Activated T-cell treated with anti-CD3 and anti-CD28 coated beads, Interleukin-2, amount 50 U/mL, for 72 hours (primary cell): ENCODE data around the gene NUP62. TPM values are rescaled to one million over a fixed set of nuclear protein-coding genes. Genes with fewer than 3 reads are reported as not detected.
A peak's percentile ranks its signal among the peaks of the same experiment; 100 is the strongest.

Source experiments
- ATAC-seq, 2 donors: fragments of 150-1000 bp; cut with Tn5 transposase; replicated peaks in 1 of 2; 2 replicates each; pipeline ENCODE4 v1.10.0; 2021; ENCODE audit warnings: moderate library complexity in 2 of 2, mild to moderate bottlenecking in 1 of 2
- DNase-seq, 2 donors: peaks; one replicate each; pipeline ENCODE4 v3.0.0; 2021 to 2022; ENCODE audit warnings: mixed read lengths in 1 of 2
- H3K27ac Mint-ChIP-seq: one replicate; pipeline ENCODE4 v1.8.0; 2022; ENCODE audit warnings: mild to moderate bottlenecking, moderate library complexity, mixed read lengths
- H3K27me3 Mint-ChIP-seq: one replicate; pipeline ENCODE4 v1.8.0; 2022; ENCODE audit warnings: low read depth, mixed read lengths
- H3K36me3 Mint-ChIP-seq, 2 donors: one replicate each; pipeline ENCODE4 v1.8.0; 2022; ENCODE audit warnings: mixed read lengths in 2 of 2, mild to moderate bottlenecking in 1 of 2; ENCODE audit not compliant: insufficient read depth in 2 of 2
- H3K4me1 Mint-ChIP-seq: one replicate; pipeline ENCODE4 v1.8.0; 2022; ENCODE audit warnings: low read depth, mixed read lengths
- H3K4me3 Mint-ChIP-seq, 2 donors: one replicate each; pipeline ENCODE4 v1.8.0; 2022; ENCODE audit warnings: mild to moderate bottlenecking in 2 of 2, mixed read lengths in 2 of 2, moderate library complexity in 2 of 2
- H3K9me3 Mint-ChIP-seq, 2 donors: one replicate each; pipeline ENCODE4 v1.8.0; 2022; ENCODE audit warnings: mixed read lengths in 2 of 2
- total RNA-seq, 2 donors: library from RNA; stranded (reverse); gene quantifications; one replicate each; pipeline ENCODE4 v1.2.3, GENCODE V29; 2022

NUP62 gene
- total RNA-seq, 2 donors from 2014 or later: 135 to 139 TPM

- Mint-ChIP-seq H3K4me3 (no peak within 1 kb of the TSS), H3K4me1 (peaks cover 46% of the 10 kb centered on the region), H3K27me3 (no peaks in the 10 kb centered on the region), H3K9me3 (no peaks in the 10 kb centered on the region), H3K27ac (peak within 1 kb of the TSS; percentile 92), H3K36me3 (peaks cover 10 to 13% of the 10 kb centered on the region in 2 donors)
- DNase-seq (peak; percentile 92 to 93), ATAC-seq (peak; percentile 56 to 62)
Observed at GRCh38 chr19:49866933-49867782, 62.1 kb downstream of the NUP62 start, which contains the start of gene PNKP. Gene PNKP, minus strand, starts transcription at chr19:49867576. Its CDS starts 372 bp downstream, at chr19:49867204.

GRCh38 chr19:49864890-49865289, 64.4 kb downstream of the NUP62 start:
- Mint-ChIP-seq H3K36me3 (peaks cover 12 to 13% of the 10 kb centered on the region in 2 donors), H3K4me3 (no peak overlapping the region), H3K9me3 (no peaks in the 10 kb centered on the region), H3K27ac (no peak overlapping the region), H3K4me1 (peaks cover 33% of the 10 kb centered on the region), H3K27me3 (no peaks in the 10 kb centered on the region)
- DNase-seq: no peak
- no peak for ATAC-seq

- no peak for DNase-seq
- Mint-ChIP-seq H3K27ac (no peak overlapping the region), H3K27me3 (no peaks in the 10 kb centered on the region), H3K4me1 (peaks cover 33% of the 10 kb centered on the region), H3K4me3 (no peak overlapping the region), H3K9me3 (no peaks in the 10 kb centered on the region), H3K36me3 (peaks cover 12 to 13% of the 10 kb centered on the region in 2 donors)
- no peak for ATAC-seq
Observed at GRCh38 chr19:49863935-49864320, 65.4 kb downstream of the NUP62 start.

GRCh38 chr19:49863254-49863934, 65.9 kb downstream of the NUP62 start:
- Mint-ChIP-seq H3K4me3 (no peak overlapping the region), H3K36me3 (peaks cover 12 to 13% of the 10 kb centered on the region in 2 donors)

GRCh38 chr19:49862391-49863253, 66.7 kb downstream of the NUP62 start:
- Mint-ChIP-seq H3K4me3 (no peak overlapping the region), H3K36me3 (peaks cover 12 to 13% of the 10 kb centered on the region in 2 donors), H3K27me3 (no peaks in the 10 kb centered on the region), H3K27ac (no peak overlapping the region), H3K9me3 (no peaks in the 10 kb centered on the region), H3K4me1 (peaks cover 33% of the 10 kb centered on the region)
- DNase-seq (no peak), ATAC-seq (no peak)

More at GRCh38 chr19:49863254-49863934, 65.9 kb downstream of the NUP62 start:
- ATAC-seq (no peak), DNase-seq (no peak)
- Mint-ChIP-seq H3K4me1 (peaks cover 33% of the 10 kb centered on the region), H3K9me3 (no peaks in the 10 kb centered on the region), H3K27me3 (no peaks in the 10 kb centered on the region), H3K27ac (no peak overlapping the region)

GRCh38 chr19:49861541-49862378, 67.5 kb downstream of the NUP62 start:
- Mint-ChIP-seq H3K4me3 (no peak overlapping the region), H3K27me3 (no peaks in the 10 kb centered on the region), H3K9me3 (no peaks in the 10 kb centered on the region), H3K27ac (no peak overlapping the region), H3K4me1 (peaks cover 30% of the 10 kb centered on the region), H3K36me3 (peaks cover 11 to 12% of the 10 kb centered on the region in 2 donors)
- no peak for ATAC-seq
- no peak for DNase-seq

GRCh38 chr19:49861107-49861506, 68.2 kb downstream of the NUP62 start:
- peaks cover 24% of the 10 kb centered on the region for H3K4me1 Mint-ChIP-seq
- DNase-seq (no peak), ATAC-seq (no peak)
- no peaks in the 10 kb centered on the region for H3K27me3 Mint-ChIP-seq
- no peak overlapping the region for H3K4me3 Mint-ChIP-seq
- H3K9me3 Mint-ChIP-seq: no peaks in the 10 kb centered on the region
- no peak overlapping the region for H3K27ac Mint-ChIP-seq
- peaks cover 7 to 12% of the 10 kb centered on the region in 2 donors for H3K36me3 Mint-ChIP-seq

- Mint-ChIP-seq H3K4me3 (no peak overlapping the region), H3K9me3 (no peaks in the 10 kb centered on the region), H3K4me1 (peaks cover 18% of the 10 kb centered on the region), H3K27ac (no peak overlapping the region), H3K27me3 (no peaks in the 10 kb centered on the region), H3K36me3 (peaks cover 4 to 12% of the 10 kb centered on the region in 2 donors)
- no peak for ATAC-seq
- no peak for DNase-seq
Observed at GRCh38 chr19:49860336-49861102, 68.8 kb downstream of the NUP62 start.

GRCh38 chr19:49859682-49860335, 69.5 kb downstream of the NUP62 start:
- Mint-ChIP-seq H3K36me3 (peaks cover 4 to 12% of the 10 kb centered on the region in 2 donors), H3K4me1 (peaks cover 11% of the 10 kb centered on the region), H3K9me3 (no peaks in the 10 kb centered on the region), H3K4me3 (no peak overlapping the region), H3K27me3 (no peaks in the 10 kb centered on the region), H3K27ac (no peak overlapping the region)
- DNase-seq (no peak), ATAC-seq (no peak)

GRCh38 chr19:49858088-49858985, 71.0 kb downstream of the NUP62 start:
- no peak overlapping the region for H3K27ac Mint-ChIP-seq
- no peaks in the 10 kb centered on the region for H3K9me3 Mint-ChIP-seq
- no peak for ATAC-seq
- peaks cover 2 to 4% of the 10 kb centered on the region in 2 donors for H3K36me3 Mint-ChIP-seq
- peaks cover 11% of the 10 kb centered on the region for H3K4me1 Mint-ChIP-seq
- H3K27me3 Mint-ChIP-seq: no peaks in the 10 kb centered on the region
- H3K4me3 Mint-ChIP-seq: no peak overlapping the region
- peak in 1 of 2 donors; percentile 1 for DNase-seq

GRCh38 chr19:49857838-49858087, 71.5 kb downstream of the NUP62 start:
- ATAC-seq: no peak
- no peaks in the 10 kb centered on the region for H3K27me3 Mint-ChIP-seq
- peaks cover 13% of the 10 kb centered on the region for H3K4me1 Mint-ChIP-seq
- DNase-seq: no peak
- H3K4me3 Mint-ChIP-seq: no peak overlapping the region
- no peak overlapping the region for H3K27ac Mint-ChIP-seq
- peaks cover 0 to 3% of the 10 kb centered on the region in 2 donors for H3K36me3 Mint-ChIP-seq
- H3K9me3 Mint-ChIP-seq: no peaks in the 10 kb centered on the region
